ENCODE measurements around the gene ZIC5. TPM values are rescaled to one million over a fixed set of nuclear protein-coding genes. Genes with fewer than 3 reads are reported as not detected.

The ZIC5 gene
- total and polyA plus RNA-seq, 9 of the 15 experiments (the other 6 are each of a cell fraction or from before 2014, with no cell fraction given): 0.57 to 2.0 (median 1.1) TPM

GRCh38 chr13:99989276-99990125 lies 17.9 kb upstream of the ZIC5 start:
- FAIRE-seq: no peak
- ATAC-seq: no peak
- CTCF ChIA-PET (ENCODE audit: low intra/inter-chr PET ratio): no interaction called here
- DNase-seq (ENCODE audit: extremely low read depth in 1 of 4, low spot score in 3 of 4): no peak
- H3K27me3 ChIP-seq (ENCODE audit: control insufficient read depth in 2 of 2, insufficient read depth in 2 of 2, low read length in 2 of 2): no peaks in the 10 kb centered on the region; a peak in 1 of 5 replicates
- H3K36me3 ChIP-seq (ENCODE audit: control insufficient read depth, insufficient read depth, low read length): peaks cover 11% of the 10 kb centered on the region; the same call in 1 of the 3 replicates
- H3K9me3 ChIP-seq (replicated peaks; ENCODE audit: control insufficient read depth, insufficient read depth, low read depth, low read length): no peaks in the 10 kb centered on the region
- no TSS peak for BruUV-seq (replicated peaks)
- no peaks in the 10 kb centered on the region for H3K9me1 ChIP-seq (ENCODE audit: control insufficient read depth, insufficient read depth, low read length)
- intact Hi-C loops (cut with micrococcal nuclease) (no loop called here), in situ Hi-C loops (cut with MboI) (no loop called here)
- POLR2A ChIA-PET: interaction anchor here (0.6 kb wide), 1 partner anchor 457 kb away, joined by 3 read pairs; no protein-coding TSS in a partner anchor
- H4K20me1 ChIP-seq (replicated peaks; ENCODE audit: control insufficient read depth, insufficient read depth, low read length): no peaks in the 10 kb centered on the region
- no peak overlapping the region for H3K4me2 ChIP-seq (ENCODE audit: insufficient read depth, low read length)
- H2AFZ ChIP-seq (ENCODE audit: low read depth, low read length): no peak overlapping the region
- peaks cover 0 to 29% of the 10 kb centered on the region in 2 experiments; a peak in 3 of 5 replicates for H3K4me1 ChIP-seq (replicated peaks in 1 of 2; ENCODE audit: control insufficient read depth in 2 of 2, insufficient read depth in 2 of 2, low read length in 2 of 2)
- TF ChIP-seq MYNN (IDR thresholded peaks at IDR 0.05) (no peak), MYNN (CRISPR knock-in tag; IDR thresholded peaks at IDR 0.05) (no peak), ELF2 (CRISPR knock-in tag; IDR thresholded peaks at IDR 0.05) (no peak), RBM15 (IDR thresholded peaks at IDR 0.05; ENCODE audit: insufficient read depth, low read length) (no peak), ATF1 (CRISPR knock-in tag; IDR thresholded peaks at IDR 0.05) (no peak), ATF1 (tag; IDR thresholded peaks at IDR 0.05) (no peak), IRF2 (CRISPR knock-in tag; IDR thresholded peaks at IDR 0.05) (no peak), CXXC5 (CRISPR knock-in tag; IDR thresholded peaks at IDR 0.05) (no peak), ELK3 (CRISPR knock-in tag; IDR thresholded peaks at IDR 0.05) (no peak), EP300 (IDR thresholded peaks at IDR 0.05; ENCODE audit: low read length) (no peak), MTF1 (CRISPR knock-in tag; IDR thresholded peaks at IDR 0.05; ENCODE audit: borderline replicate concordance) (no peak), ZNF384 (IDR thresholded peaks at IDR 0.05; ENCODE audit: low read depth, low read length) (no peak)
- TF ChIP-seq, protein P1, sequence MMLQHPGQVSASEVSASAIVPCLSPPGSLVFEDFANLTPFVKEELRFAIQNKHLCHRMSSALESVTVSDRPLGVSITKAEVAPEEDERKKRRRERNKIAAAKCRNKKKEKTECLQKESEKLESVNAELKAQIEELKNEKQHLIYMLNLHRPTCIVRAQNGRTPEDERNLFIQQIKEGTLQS (IDR thresholded peaks at IDR 0.05): no peak
- TF ChIP-seq, protein P1 (CRISPR knock-in tag; conservative IDR thresholded peaks at IDR 0.05): no peak
- H3K79me2 ChIP-seq (ENCODE audit: control insufficient read depth, insufficient read depth, low read length): peaks cover 7% of the 10 kb centered on the region
- 84% methylated on average over 16 of the region's 42 CpGs for WGBS (ENCODE audit: insufficient coverage, low coverage, missing lambda C conversion rate)
- no peak overlapping the region for H3K27ac ChIP-seq (ENCODE audit: extremely low read depth, low read depth, low read length)
- H3K4me3 ChIP-seq: no peak overlapping the region
- H3K9ac ChIP-seq (ENCODE audit: insufficient read depth in 1 of 2, low read depth in 2 of 2, low read length in 2 of 2): no peak overlapping the region

All from K562 (cell line).